CD4-positive, alpha-beta memory T cell (primary cell): ENCODE results near the gene FOXP4. TPM values are rescaled to one million over a fixed set of nuclear protein-coding genes. Genes with fewer than 3 reads are reported as not detected.

ENCODE experiments used
- CTCF ChIA-PET: fragments of 350-600 bp; sonication (Branson Sonifier 250); formaldehyde crosslinking; loops from one replicate; lab custom pipeline; 2021; ENCODE audit warnings: inconsistent platforms; ENCODE audit not compliant: partially characterized antibody; lab: Charles Lee
- POLR2A ChIA-PET: fragments of 350-600 bp; sonication (Branson Sonifier 250); formaldehyde crosslinking; loops from one replicate; lab custom pipeline; 2021; ENCODE audit not compliant: partially characterized antibody; lab: Charles Lee
- DNase-seq, 5 donors: peaks; one replicate each; pipeline versions ENCODE4 v3.0.0 to v3.0.0-alpha.2; 2020 to 2022; ENCODE audit warnings: mixed read lengths in 1 of 5
- H3K27ac ChIP-seq: one replicate; pipeline ENCODE4 v1.7.0; 2013; ENCODE audit warnings: low read depth, low read length
- H3K27me3 ChIP-seq: 2 replicates; pipeline ENCODE4 v1.7.0; 2013; ENCODE audit warnings: mild to moderate bottlenecking, low read length, moderate library complexity; ENCODE audit not compliant: insufficient read depth
- H3K36me3 ChIP-seq: 2 replicates; pipeline ENCODE4 v1.7.0; 2013; ENCODE audit warnings: mild to moderate bottlenecking, low read length, moderate library complexity; ENCODE audit not compliant: insufficient read depth
- H3K4me1 ChIP-seq: 2 replicates; pipeline ENCODE4 v1.7.0; 2013; ENCODE audit warnings: mild to moderate bottlenecking, low read length, moderate library complexity; ENCODE audit not compliant: insufficient read depth
- H3K4me3 ChIP-seq, 2 donors: one replicate each; pipeline ENCODE4 v1.7.0; 2013; ENCODE audit warnings: low read length in 2 of 2, mild to moderate bottlenecking in 1 of 2
- H3K9me3 ChIP-seq, 2 donors: one replicate each; pipeline ENCODE4 v1.7.0; 2013; ENCODE audit warnings: low read length in 2 of 2, control low read depth in 1 of 2; ENCODE audit not compliant: control insufficient read depth in 1 of 2
- H3K27ac Mint-ChIP-seq, 7 donors: one replicate each; pipeline ENCODE4 v1.8.0; 2020 to 2021; ENCODE audit warnings: mixed read lengths in 7 of 7, mild to moderate bottlenecking in 6 of 7, inconsistent platforms in 3 of 7, moderate library complexity in 3 of 7
- H3K27me3 Mint-ChIP-seq, 2 donors: one replicate each; pipeline ENCODE4 v1.8.0; 2020 to 2021; ENCODE audit warnings: mixed read lengths in 2 of 2
- H3K36me3 Mint-ChIP-seq, 2 donors: one replicate each; pipeline ENCODE4 v1.8.0; 2020 to 2021; ENCODE audit warnings: mixed read lengths in 2 of 2, inconsistent platforms in 1 of 2, mild to moderate bottlenecking in 1 of 2
- H3K4me1 Mint-ChIP-seq, 4 donors: one replicate each; pipeline ENCODE4 v1.8.0; 2020 to 2021; ENCODE audit warnings: mixed read lengths in 4 of 4, mild to moderate bottlenecking in 1 of 4
- H3K4me3 Mint-ChIP-seq, 8 donors: one replicate each; pipeline ENCODE4 v1.8.0; 2020 to 2021; ENCODE audit warnings: mixed read lengths in 8 of 8, mild to moderate bottlenecking in 7 of 8, moderate library complexity in 6 of 8, inconsistent platforms in 3 of 8
- H3K9me3 Mint-ChIP-seq, 8 donors: one replicate each; pipeline ENCODE4 v1.8.0; 2020 to 2021; ENCODE audit warnings: mixed read lengths in 8 of 8, mild to moderate bottlenecking in 5 of 8, inconsistent platforms in 3 of 8, moderate library complexity in 1 of 8
- intact Hi-C: fragments of 100-400 bp; cut with micrococcal nuclease; formaldehyde crosslinking; loops from one replicate; pipeline ENCODE4 v1.15.1; 2023
- polyA plus RNA-seq, 2 donors: library from polyadenylated mRNA; unstranded; fragments of 300-500 nt; fragmentation: Illumina TruSeq; gene quantifications; one replicate each; pipeline ENCODE4 v1.2.3, GENCODE V29; 2021
- total RNA-seq, 2 experiments: library from RNA; stranded (reverse); gene quantifications; one replicate each; pipeline ENCODE4 v1.2.3, GENCODE V29; 2021

FOXP4 gene
- total and polyA plus RNA-seq, 4 experiments from 2014 or later: 0.08 to 7.8 (median 4.5) TPM

DNA sequence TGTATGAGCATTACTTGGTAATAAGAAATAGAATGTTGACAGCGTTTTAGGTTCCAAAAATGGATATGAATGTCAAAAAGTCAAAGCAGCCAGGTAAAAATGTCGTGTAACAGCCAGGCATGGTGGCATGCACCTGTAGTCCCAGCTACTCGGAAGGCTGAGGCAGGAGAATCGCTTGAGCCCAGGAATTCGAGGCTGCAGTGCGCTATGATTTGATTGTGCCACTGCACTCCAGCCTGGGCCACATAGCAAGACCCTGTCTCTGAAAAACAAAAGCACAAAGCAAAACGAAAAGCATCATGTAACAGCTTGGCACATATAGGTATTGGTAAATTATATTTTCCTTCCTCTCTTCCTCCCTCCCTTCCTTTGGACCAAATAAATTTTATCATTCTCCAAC, 16.2 kb upstream of the FOXP4 start:
- DNase-seq: no peak
- Mint-ChIP-seq H3K4me1 (peaks cover 18 to 46% (median 30%) of the 10 kb centered on the region in 4 donors), H3K27me3 (peaks cover 0 to 2% of the 10 kb centered on the region in 2 donors), H3K27ac (peak overlapping the region in 2 of 7 donors; percentile 5 to 36), H3K36me3 (no peaks in the 10 kb centered on the region), H3K9me3 (no peaks in the 10 kb centered on the region), H3K4me3 (peak overlapping the region in 1 of 8 donors; percentile 14)
- Histone ChIP-seq H3K9me3 (no peaks in the 10 kb centered on the region), H3K4me3 (no peak overlapping the region), H3K36me3 (no peaks in the 10 kb centered on the region), H3K4me1 (peaks cover 29% of the 10 kb centered on the region), H3K27ac (no peak overlapping the region), H3K27me3 (no peaks in the 10 kb centered on the region)
- CTCF ChIA-PET: interaction anchor here (1.2 kb wide), 1 partner anchor 162 kb away, joined by 3 read pairs; no protein-coding TSS in a partner anchor
- POLR2A ChIA-PET: no interaction called here
- intact Hi-C loops: no loop called here

DNA sequence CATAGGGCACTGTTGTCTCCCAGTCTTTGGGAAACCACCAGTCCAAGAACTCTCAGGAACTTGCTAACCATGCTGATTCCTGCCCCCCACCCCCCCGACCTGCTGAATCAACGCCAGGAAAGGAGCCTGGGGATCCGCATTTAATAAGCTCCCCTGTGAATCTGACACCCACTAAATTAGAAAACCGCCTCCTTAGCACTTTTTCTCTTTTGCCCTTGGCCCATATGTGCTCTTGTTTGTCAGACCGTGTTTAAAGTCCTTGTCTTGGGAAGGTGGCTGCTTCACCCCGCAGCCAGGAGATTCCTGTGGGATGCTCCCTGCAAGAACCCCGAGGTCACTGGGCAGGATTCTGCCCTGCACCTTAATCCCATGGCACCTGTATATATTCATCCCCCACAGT, 15.7 kb upstream of the FOXP4 start:
- intact Hi-C loops: no loop called here
- ChIA-PET CTCF (no interaction called here), POLR2A (no interaction called here)
- H3K36me3 Mint-ChIP-seq: no peaks in the 10 kb centered on the region
- H3K27me3 ChIP-seq: no peaks in the 10 kb centered on the region
- H3K4me3 Mint-ChIP-seq: no peak overlapping the region
- H3K27me3 Mint-ChIP-seq: peaks cover 0 to 1% of the 10 kb centered on the region in 2 donors
- H3K9me3 ChIP-seq: no peaks in the 10 kb centered on the region
- no peak for DNase-seq
- no peak overlapping the region for H3K4me3 ChIP-seq
- H3K36me3 ChIP-seq: no peaks in the 10 kb centered on the region
- H3K4me1 ChIP-seq: peaks cover 29% of the 10 kb centered on the region
- H3K9me3 Mint-ChIP-seq: no peaks in the 10 kb centered on the region
- H3K4me1 Mint-ChIP-seq: peaks cover 18 to 46% (median 30%) of the 10 kb centered on the region in 4 donors
- peak overlapping the region in 1 of 7 donors; percentile 36 for H3K27ac Mint-ChIP-seq
- no peak overlapping the region for H3K27ac ChIP-seq

- Mint-ChIP-seq H3K4me1 (peaks cover 18 to 46% (median 30%) of the 10 kb centered on the region in 4 donors), H3K9me3 (no peaks in the 10 kb centered on the region), H3K36me3 (no peaks in the 10 kb centered on the region), H3K4me3 (peak overlapping the region in 6 of 8 donors; percentile 7 to 88 (median 86)), H3K27ac (peak overlapping the region in 3 of 7 donors; percentile 20 to 95 (median 35)), H3K27me3 (no peaks in the 10 kb centered on the region)
- intact Hi-C loops: loop anchor here (1.0 kb wide), 2 partner anchors 15 to 30 kb away; partner anchors contain the start of gene FOXP4
- H3K27ac ChIP-seq: no peak overlapping the region
- POLR2A ChIA-PET: interaction anchor here (1.3 kb wide), 1 partner anchor 34 kb away, joined by 4 read pairs; no protein-coding TSS in a partner anchor
- H3K27me3 ChIP-seq: no peaks in the 10 kb centered on the region
- no peaks in the 10 kb centered on the region for H3K36me3 ChIP-seq
- no peak overlapping the region for H3K4me3 ChIP-seq
- no peaks in the 10 kb centered on the region for H3K9me3 ChIP-seq
- CTCF ChIA-PET: no interaction called here
- no peak for DNase-seq
- peaks cover 29% of the 10 kb centered on the region for H3K4me1 ChIP-seq
Observed at GRCh38 chr6:41531016-41531415, 15.2 kb upstream of the FOXP4 start.

DNA sequence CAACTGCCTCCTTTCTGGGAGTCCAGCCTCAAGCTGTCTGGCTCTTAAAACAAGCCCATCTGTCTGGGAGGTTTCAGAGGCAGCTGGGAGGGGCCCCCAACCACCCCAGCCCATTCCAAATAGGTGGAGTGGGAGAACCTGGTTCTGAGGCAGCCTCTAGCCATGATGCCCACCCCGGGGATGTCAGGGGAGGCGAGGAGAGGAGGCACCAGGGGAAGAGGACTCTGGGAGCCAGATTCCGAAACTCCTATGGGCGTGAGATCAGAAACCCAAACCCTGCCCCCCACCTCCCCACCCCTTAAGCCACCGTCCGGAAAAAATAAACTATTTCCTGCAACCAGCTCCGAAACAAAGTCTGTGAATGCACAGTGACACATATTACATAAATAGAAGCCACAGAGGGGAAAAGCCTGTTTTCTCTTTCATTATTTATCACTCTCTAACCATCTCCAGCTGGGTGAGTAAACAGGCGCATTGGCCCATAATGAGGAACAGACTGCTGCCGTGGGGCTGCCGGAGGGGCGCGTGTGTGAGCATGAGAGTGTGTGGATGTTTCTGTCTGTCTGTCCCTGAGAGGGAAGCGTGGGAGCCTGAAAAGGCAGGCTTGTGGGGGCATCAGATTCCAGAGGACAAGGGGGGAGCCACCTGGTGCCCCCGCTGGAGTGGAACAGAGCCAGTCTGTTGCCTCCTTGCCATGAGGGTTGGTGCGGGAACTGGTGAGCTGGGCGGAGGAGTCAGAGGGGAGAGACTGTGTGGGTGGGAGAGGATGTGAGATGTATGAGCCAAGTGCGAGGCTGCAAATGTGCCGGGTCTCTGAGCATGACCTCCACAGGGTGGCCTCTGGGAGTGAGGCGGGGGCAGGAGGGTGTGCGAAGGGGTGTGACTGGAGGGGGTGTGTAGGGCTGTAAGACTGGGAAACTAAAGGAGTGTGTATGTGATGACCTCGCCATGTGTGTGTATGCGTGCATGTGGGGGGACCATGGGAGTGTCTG, 14.3 kb upstream of the FOXP4 start:
- intact Hi-C loops: loop anchor here (1.0 kb wide), 2 partner anchors 14 to 29 kb away; partner anchors contain the start of gene FOXP4
- peak overlapping the region; percentile 39 to 60 for H3K4me3 ChIP-seq
- ChIA-PET POLR2A (interaction anchor here (0.6 to 1.4 kb wide), 5 partner anchors 12 to 107 kb away, joined by 3 to 4 read pairs (median 4); no protein-coding TSS in a partner anchor), CTCF (interaction anchor here (1.0 kb wide), 1 partner anchor 71 kb away, joined by 3 read pairs; no protein-coding TSS in a partner anchor)
- H3K9me3 Mint-ChIP-seq: no peaks in the 10 kb centered on the region
- H3K4me1 Mint-ChIP-seq: peaks cover 18 to 46% (median 33%) of the 10 kb centered on the region in 4 donors
- no peaks in the 10 kb centered on the region for H3K9me3 ChIP-seq
- H3K36me3 ChIP-seq: no peaks in the 10 kb centered on the region
- H3K27ac ChIP-seq: no peak overlapping the region
- peaks cover 29% of the 10 kb centered on the region for H3K4me1 ChIP-seq
- no peaks in the 10 kb centered on the region for H3K27me3 ChIP-seq
- H3K27ac Mint-ChIP-seq: peak overlapping the region; percentile 60 to 95 (median 82)
- peak overlapping the region; percentile 75 to 88 (median 84) for H3K4me3 Mint-ChIP-seq
- no peaks in the 10 kb centered on the region for H3K36me3 Mint-ChIP-seq
- peak; percentile 54 to 70 (median 60) for DNase-seq
- no peaks in the 10 kb centered on the region for H3K27me3 Mint-ChIP-seq

GRCh38 chr6:41535766-41536165, 10.4 kb upstream of the FOXP4 start:
- no peak for DNase-seq
- H3K27ac Mint-ChIP-seq: no peak overlapping the region
- Histone ChIP-seq H3K9me3 (no peaks in the 10 kb centered on the region), H3K4me1 (peaks cover 28% of the 10 kb centered on the region), H3K27ac (no peak overlapping the region), H3K36me3 (no peaks in the 10 kb centered on the region), H3K4me3 (no peak overlapping the region), H3K27me3 (no peaks in the 10 kb centered on the region)
- intact Hi-C loops: no loop called here
- H3K36me3 Mint-ChIP-seq: no peaks in the 10 kb centered on the region
- H3K4me1 Mint-ChIP-seq: peaks cover 19 to 37% (median 27%) of the 10 kb centered on the region in 4 donors
- ChIA-PET POLR2A (no interaction called here), CTCF (no interaction called here)
- H3K27me3 Mint-ChIP-seq: peaks cover 0 to 1% of the 10 kb centered on the region in 2 donors
- H3K9me3 Mint-ChIP-seq: peaks cover 0 to 1% (median 0%) of the 10 kb centered on the region in 8 donors
- no peak overlapping the region for H3K4me3 Mint-ChIP-seq

GRCh38 chr6:41536795-41537758, 9.1 kb upstream of the FOXP4 start:
- H3K27me3 ChIP-seq: no peaks in the 10 kb centered on the region
- Mint-ChIP-seq H3K27me3 (peaks cover 0 to 1% of the 10 kb centered on the region in 2 donors), H3K4me1 (peaks cover 9 to 26% (median 16%) of the 10 kb centered on the region in 4 donors), H3K9me3 (peaks cover 0 to 1% (median 0%) of the 10 kb centered on the region in 8 donors), H3K27ac (no peak overlapping the region), H3K4me3 (no peak overlapping the region), H3K36me3 (no peaks in the 10 kb centered on the region)
- intact Hi-C loops: no loop called here
- POLR2A ChIA-PET: no interaction called here
- DNase-seq: no peak
- no peaks in the 10 kb centered on the region for H3K9me3 ChIP-seq
- H3K4me3 ChIP-seq: no peak overlapping the region
- peaks cover 15% of the 10 kb centered on the region for H3K4me1 ChIP-seq
- CTCF ChIA-PET: no interaction called here
- no peaks in the 10 kb centered on the region for H3K36me3 ChIP-seq
- no peak overlapping the region for H3K27ac ChIP-seq
